ENCODE results near the gene RARA.

GRCh38 chr17:40283662-40284061 is 25.3 kb upstream of the RARA start:
- TF ChIP-seq CTCF (IDR thresholded peaks at IDR 0.05) = no peak
- TF ChIP-seq POLR2A (IDR thresholded peaks at IDR 0.05) = no peak
